ENCODE data around the gene WNT11. TPM values are rescaled to one million over a fixed set of nuclear protein-coding genes. Genes with fewer than 3 reads are reported as not detected.

The WNT11 gene
- total and polyA plus RNA-seq, 2 of the 13 experiments (the other 11 are each of a cell fraction or from before 2014, with no cell fraction given), result 0.34 to 0.66 TPM

- TF ChIP-seq TERF1 (CRISPR knock-in tag; IDR thresholded peaks at IDR 0.05) (no peak), GATAD1 (CRISPR knock-in tag; IDR thresholded peaks at IDR 0.05) (no peak), THAP11 (CRISPR knock-in tag; IDR thresholded peaks at IDR 0.05) (no peak), NCOA1 (CRISPR knock-in tag; IDR thresholded peaks at IDR 0.05) (no peak), KDM6A (CRISPR knock-in tag; IDR thresholded peaks at IDR 0.05; ENCODE audit: low read depth) (0 out of 2 replicates have a peak, but pooled peaks have one; percentile 39), JUND (CRISPR knock-in tag; IDR thresholded peaks at IDR 0.05) (no peak), ZNF652 (CRISPR knock-in tag; IDR thresholded peaks at IDR 0.05; ENCODE audit: borderline replicate concordance, low read depth) (no peak), ERF (CRISPR knock-in tag; IDR thresholded peaks at IDR 0.05) (0 out of 2 replicates have a peak, but pooled peaks have one; percentile 38), SMAD1 (CRISPR knock-in tag; IDR thresholded peaks at IDR 0.05; ENCODE audit: borderline replicate concordance, low read depth) (no peak), MED1 (CRISPR knock-in tag; IDR thresholded peaks at IDR 0.05) (peak; percentile 41; the same call in 1 of the 2 replicates), PRDM4 (CRISPR knock-in tag; IDR thresholded peaks at IDR 0.05; ENCODE audit: borderline replicate concordance) (no peak), TBX2 (CRISPR knock-in tag; IDR thresholded peaks at IDR 0.05; ENCODE audit: borderline replicate concordance) (peak; percentile 65), ZNF878 (CRISPR knock-in tag; IDR thresholded peaks at IDR 0.05) (no peak), CCAR2 (optimal IDR thresholded peaks at IDR 0.05; ENCODE audit: low read depth, low read length) (no peak), CREB1 (IDR thresholded peaks at IDR 0.05) (no peak), CREB1 (CRISPR knock-in tag; IDR thresholded peaks at IDR 0.05) (no peak), TBP (CRISPR knock-in tag; IDR thresholded peaks at IDR 0.05) (no peak), POLR2AphosphoS2 (IDR thresholded peaks at IDR 0.05; ENCODE audit: low read depth, low read length) (no peak), ATF4 (CRISPR knock-in tag; IDR thresholded peaks at IDR 0.05) (no peak), ATF7 (IDR thresholded peaks at IDR 0.05) (no peak), ATF7 (CRISPR knock-in tag; IDR thresholded peaks at IDR 0.05) (no peak)
- TF ChIP-seq, protein P1, sequence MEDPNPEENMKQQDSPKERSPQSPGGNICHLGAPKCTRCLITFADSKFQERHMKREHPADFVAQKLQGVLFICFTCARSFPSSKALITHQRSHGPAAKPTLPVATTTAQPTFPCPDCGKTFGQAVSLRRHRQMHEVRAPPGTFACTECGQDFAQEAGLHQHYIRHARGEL (CRISPR knock-in tag; IDR thresholded peaks at IDR 0.05), result no peak
- TF ChIP-seq, protein P2, sequence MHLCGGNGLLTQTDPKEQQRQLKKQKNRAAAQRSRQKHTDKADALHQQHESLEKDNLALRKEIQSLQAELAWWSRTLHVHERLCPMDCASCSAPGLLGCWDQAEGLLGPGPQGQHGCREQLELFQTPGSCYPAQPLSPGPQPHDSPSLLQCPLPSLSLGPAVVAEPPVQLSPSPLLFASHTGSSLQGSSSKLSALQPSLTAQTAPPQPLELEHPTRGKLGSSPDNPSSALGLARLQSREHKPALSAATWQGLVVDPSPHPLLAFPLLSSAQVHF (CRISPR knock-in tag; IDR thresholded peaks at IDR 0.05), result no peak
- TF ChIP-seq, protein P3, sequence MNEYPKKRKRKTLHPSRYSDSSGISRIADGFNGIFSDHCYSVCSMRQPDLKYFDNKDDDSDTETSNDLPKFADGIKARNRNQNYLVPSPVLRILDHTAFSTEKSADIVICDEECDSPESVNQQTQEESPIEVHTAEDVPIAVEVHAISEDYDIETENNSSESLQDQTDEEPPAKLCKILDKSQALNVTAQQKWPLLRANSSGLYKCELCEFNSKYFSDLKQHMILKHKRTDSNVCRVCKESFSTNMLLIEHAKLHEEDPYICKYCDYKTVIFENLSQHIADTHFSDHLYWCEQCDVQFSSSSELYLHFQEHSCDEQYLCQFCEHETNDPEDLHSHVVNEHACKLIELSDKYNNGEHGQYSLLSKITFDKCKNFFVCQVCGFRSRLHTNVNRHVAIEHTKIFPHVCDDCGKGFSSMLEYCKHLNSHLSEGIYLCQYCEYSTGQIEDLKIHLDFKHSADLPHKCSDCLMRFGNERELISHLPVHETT (CRISPR knock-in tag; conservative IDR thresholded peaks at IDR 0.05), result no peak
- TF ChIP-seq, protein P4, sequence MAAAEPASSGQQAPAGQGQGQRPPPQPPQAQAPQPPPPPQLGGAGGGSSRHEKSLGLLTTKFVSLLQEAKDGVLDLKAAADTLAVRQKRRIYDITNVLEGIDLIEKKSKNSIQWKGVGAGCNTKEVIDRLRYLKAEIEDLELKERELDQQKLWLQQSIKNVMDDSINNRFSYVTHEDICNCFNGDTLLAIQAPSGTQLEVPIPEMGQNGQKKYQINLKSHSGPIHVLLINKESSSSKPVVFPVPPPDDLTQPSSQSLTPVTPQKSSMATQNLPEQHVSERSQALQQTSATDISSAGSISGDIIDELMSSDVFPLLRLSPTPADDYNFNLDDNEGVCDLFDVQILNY (CRISPR knock-in tag; conservative IDR thresholded peaks at IDR 0.05), result no peak
These were observed 29.0 kb downstream of the WNT11 start (continued) for GRCh38 chr11:76177250-76177686.
